GM18508 (cell line): Measurements from ENCODE around the gene CCR9.
A peak's percentile ranks its signal among the peaks of the same experiment; 100 is the strongest.

Experiments used
- ATAC-seq: cut with Tn5 transposase; IDR thresholded peaks from one replicate; pipeline ENCODE4 v1.9.1; 2021; ENCODE audit warnings: moderate number of reproducible peaks; ENCODE audit not compliant: insufficient read depth, unreplicated experiment

The CCR9 gene

GRCh38 chr3:45906681-45907407 is 20.5 kb downstream of the CCR9 start:
- ATAC-seq = no peak

GRCh38 chr3:45907769-45908705 is 21.7 kb downstream of the CCR9 start:
- no peak for ATAC-seq

- no peak for ATAC-seq
These were observed 22.4 kb downstream of the CCR9 start for GRCh38 chr3:45908761-45909160.

GRCh38 chr3:45909542-45909941 is 23.2 kb downstream of the CCR9 start:
- ATAC-seq = no peak

- no peak for ATAC-seq
These were observed 24.5 kb downstream of the CCR9 start for GRCh38 chr3:45910892-45911291.

- ATAC-seq = no peak
These were observed 25.3 kb downstream of the CCR9 start for GRCh38 chr3:45911511-45912226.

- ATAC-seq = no peak
These were observed 26.1 kb downstream of the CCR9 start for GRCh38 chr3:45912435-45912834.

GRCh38 chr3:45914362-45915058 is 28.2 kb downstream of the CCR9 start:
- ATAC-seq = no peak

GRCh38 chr3:45915059-45915439 is 28.7 kb downstream of the CCR9 start:
- ATAC-seq = no peak

- peak; percentile 70 for ATAC-seq
These were observed 29.3 kb downstream of the CCR9 start for GRCh38 chr3:45915518-45916231.

GRCh38 chr3:45917146-45917898 is 31.0 kb downstream of the CCR9 start:
- no peak for ATAC-seq

- ATAC-seq = no peak
These were observed 35.1 kb downstream of the CCR9 start for GRCh38 chr3:45921158-45922038.

GRCh38 chr3:45922039-45922326 is 35.6 kb downstream of the CCR9 start:
- ATAC-seq = no peak

- ATAC-seq = no peak
These were observed 36.7 kb downstream of the CCR9 start for GRCh38 chr3:45922950-45923590.

GRCh38 chr3:45923755-45924154 is 37.4 kb downstream of the CCR9 start:
- no peak for ATAC-seq

- no peak for ATAC-seq
These were observed 41.5 kb downstream of the CCR9 start for GRCh38 chr3:45927881-45928280.

- no peak for ATAC-seq
These were observed 42.8 kb downstream of the CCR9 start for GRCh38 chr3:45929042-45929679.
